GM21381 (cell line): Measurements from ENCODE around the gene CAPG.
"Not testable (repeated sequence)": the region's sequence is repeated elsewhere in the genome, so short reads cannot be mapped to it uniquely, and the experiment has no call there.

Source experiments
- ATAC-seq: cut with Tn5 transposase; IDR thresholded peaks from one replicate; pipeline ENCODE4 v1.9.1; 2021; ENCODE audit warnings: mild to moderate bottlenecking, moderate library complexity; ENCODE audit not compliant: unreplicated experiment

The CAPG gene

DNA sequence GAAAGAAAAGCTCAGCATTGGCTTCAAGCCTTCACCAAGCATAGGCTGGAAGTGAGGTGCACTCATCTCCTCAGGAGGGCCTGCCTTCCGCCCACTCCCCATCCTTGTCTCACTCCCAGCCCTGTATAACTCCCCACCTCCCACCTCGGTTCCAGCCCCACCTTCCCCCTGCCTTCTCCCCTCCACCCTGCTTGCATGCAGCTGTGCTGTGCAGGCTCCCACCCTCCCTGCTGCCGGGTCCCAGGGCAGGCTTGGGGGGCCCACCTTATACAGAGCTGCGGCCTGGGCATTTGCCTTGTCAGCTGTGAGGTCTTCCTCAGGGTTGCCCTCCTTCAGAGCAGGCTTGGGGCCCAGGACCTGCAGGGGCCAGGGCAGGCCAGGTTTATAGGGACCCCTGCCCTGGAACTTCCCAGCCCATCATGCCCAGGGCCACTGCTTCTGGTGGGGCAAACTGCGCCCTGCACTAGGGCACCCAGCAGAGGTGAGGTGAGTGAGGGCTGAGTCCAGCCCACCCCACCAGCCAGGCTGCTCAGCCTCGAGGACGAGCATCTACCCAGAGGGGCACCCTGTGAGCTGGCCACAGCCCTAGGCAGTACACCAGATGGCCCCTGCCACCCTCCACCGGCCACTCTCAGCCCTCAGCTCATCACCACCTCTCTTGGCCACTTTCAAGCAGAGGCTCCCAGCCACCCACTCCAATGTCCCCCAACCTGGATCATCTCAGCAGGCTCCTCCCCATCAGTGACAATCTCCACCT is 11.6 kb downstream of the CAPG start:
- ATAC-seq = no peak

GRCh38 chr2:85397925-85398331 is 12.2 kb downstream of the CAPG start:
- ATAC-seq = no peak

DNA sequence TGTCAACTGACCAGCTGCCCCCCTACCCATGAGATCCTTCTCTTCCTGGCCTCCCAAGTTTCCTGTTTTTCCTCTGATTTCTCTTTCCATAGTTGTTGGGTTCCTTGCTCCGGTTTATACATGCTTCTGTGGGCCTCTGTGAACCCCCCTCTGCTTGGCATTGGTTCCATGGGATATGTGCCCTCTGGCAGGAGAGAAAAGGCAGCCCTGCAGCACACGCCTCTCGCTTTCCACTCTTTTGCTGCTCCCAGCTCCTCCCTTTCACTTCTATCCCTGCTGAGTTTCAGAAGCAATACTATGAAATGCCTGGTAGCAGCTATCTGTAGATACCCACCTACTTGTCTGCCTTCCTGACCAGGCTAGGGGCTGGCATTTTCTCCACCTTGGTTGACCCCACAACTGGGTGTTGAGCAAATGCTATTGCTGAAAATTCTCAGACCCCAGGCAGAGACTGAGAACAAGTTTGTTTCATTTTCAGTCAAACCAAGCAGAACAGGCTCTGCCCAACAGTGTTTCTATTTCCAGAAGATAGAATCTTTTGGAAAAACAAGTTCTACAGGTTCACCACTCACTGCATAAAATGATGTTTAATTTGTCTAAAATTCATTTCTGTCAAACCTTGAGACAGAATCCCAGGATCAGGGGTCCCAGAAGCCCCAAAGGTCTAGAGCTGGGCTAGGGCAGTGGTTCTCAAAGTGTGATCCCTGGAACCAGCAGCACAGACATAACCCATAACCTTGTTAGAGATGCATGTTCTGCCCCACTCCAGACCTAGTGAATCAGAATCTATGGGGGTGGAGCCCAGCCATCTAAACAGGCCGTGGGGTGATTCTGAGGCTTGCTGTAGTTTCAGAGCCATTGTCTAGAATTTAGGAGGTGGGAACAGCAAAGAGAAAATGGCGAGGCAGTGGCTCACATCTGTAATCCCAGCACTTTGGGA is 13.4 kb downstream of the CAPG start:
- no peak for ATAC-seq

DNA sequence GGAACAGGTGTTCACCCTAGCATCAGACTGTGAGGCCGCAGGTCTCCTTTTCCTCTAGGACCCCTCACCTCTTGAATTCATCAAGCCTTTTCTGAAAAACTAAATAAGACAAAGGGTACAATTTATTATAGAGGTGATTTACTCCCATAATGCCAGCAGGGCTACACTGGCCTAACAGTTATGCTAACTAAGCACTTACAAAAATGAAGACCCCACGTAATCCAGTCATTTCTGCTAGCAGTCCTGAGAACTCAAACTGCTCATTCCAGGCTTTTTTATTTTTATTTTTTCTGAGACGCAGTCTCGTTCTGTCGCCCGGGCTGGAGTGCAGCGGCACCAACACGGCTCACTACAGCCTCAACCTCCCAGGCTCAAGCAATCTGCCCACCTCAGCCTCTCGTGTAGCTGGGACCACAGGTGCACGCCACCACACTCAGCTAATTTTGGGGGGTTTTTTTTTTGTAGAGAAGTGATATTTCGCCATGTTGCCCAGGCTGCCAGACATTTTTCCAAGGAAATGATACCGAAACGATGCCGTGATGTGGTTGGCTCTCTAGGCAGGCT is 14.2 kb downstream of the CAPG start:
- ATAC-seq = no peak

DNA sequence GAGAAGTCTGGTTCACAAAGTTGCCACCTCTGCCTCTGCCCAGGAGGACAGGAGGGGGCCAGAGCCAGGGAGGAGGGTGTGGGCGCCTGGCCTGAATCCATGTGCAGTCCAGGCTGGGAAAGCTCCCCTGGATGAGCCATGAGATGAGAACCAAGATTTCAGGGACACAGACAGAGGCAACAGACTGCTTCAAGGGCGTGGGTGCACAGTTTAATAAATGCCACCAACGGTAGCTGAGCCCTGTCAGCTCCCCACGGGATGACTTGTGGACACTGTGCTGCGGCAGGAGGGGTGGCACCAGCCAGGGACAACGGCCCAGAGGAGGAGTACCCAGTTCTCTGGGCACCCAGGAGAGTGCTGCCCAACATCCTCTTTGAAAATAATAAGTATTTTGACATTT is 15.2 kb downstream of the CAPG start:
- no peak for ATAC-seq

GRCh38 chr2:85394261-85394681 is 15.9 kb downstream of the CAPG start:
- ATAC-seq = no peak

GRCh38 chr2:85393836-85394235 is 16.3 kb downstream of the CAPG start:
- no peak for ATAC-seq

GRCh38 chr2:85390941-85391669 is 19.1 kb downstream of the CAPG start:
- ATAC-seq = no peak

DNA sequence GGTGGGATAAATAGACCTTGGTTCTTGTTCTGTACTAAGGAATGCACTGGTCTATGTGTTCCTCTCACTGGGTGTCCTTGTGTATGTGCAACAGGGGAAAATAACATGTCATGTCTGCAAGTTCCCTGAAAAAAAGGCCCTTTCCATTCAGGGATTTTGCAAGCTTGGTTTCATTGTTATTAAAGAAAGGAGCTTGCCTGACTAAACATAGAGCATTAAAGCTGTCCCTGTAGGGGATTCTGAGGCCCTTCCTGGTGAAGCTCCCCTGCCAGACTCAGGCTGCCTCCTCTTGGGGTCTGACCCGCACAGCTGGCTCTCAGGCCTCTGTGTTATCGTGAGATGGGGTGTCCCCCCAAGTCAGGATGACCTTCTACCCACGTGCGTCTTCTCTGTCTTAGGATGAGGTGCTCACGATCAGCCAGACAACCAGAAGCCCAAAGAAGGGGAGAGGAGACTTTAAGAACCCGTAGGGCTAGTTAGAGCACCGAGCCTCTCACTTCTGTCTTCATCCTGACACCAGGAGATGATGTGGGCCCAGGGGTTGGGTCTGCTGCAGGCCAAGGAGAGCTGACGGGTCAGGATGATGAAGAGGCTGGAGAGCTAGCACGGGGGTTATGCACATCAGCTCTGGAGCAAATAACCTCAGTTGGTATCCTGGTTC is 21.2 kb downstream of the CAPG start:
- no peak for ATAC-seq

DNA sequence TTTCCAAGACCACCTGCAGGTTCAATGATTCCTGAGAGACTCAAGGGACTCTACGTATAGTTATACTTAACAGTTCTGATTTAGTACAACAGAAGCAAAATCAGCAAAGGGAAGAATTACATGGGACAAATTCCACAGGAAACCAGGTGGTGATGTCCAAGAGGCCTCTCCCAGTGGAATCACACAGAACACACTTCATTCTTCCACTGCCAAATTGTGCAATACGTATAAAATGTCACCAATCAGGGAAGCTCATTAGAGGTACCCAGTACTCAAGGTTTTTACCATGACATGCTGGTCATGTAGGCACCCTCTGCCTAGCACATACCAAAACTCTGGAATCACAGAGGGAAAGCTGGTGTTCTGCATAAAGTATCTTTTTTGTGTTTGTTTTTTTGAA is 22.4 kb downstream of the CAPG start:
- no peak for ATAC-seq

DNA sequence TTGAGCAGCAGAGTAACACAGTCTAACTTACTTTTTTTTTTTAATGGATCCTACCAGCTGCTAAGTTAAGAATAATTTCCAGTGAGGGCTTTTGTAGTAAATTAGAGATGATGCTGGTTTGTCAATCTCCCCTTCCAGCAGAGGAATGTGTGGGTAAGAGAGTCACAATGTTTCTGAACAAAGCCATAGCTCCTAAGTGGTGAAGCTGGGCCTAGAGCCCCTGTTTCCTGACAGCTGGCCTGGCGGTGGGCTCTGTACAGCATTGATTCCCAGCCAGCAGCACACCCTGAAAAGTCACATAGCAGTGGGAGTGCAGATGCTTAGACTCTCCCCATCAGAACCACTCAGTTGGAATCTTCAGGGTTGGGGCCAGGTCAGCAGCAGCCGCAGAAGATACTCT is 24.4 kb downstream of the CAPG start:
- no peak for ATAC-seq

- ATAC-seq = no peak
These were observed 26.3 kb downstream of the CAPG start for GRCh38 chr2:85383850-85384249.

DNA sequence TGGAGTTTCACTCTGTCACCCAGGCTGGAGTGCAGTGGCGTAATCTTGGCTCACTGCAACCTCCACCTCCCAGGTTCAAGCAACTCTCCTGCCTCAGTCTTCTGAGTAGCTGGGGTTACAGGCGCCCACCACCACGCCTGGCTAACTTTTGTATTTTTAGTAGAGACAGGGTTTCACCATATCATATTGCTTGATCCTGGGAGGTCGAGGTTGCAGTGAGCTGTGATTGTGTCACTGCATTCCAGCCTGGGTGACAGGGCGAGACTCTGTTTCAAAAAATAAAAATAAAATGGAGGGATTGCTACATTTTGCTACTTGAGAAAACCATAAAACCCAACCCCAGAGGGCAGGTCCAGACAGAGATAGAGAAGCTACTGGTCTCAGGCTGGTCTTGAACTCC is 27.0 kb downstream of the CAPG start:
- not testable (repeated sequence) for ATAC-seq

GRCh38 chr2:85380048-85380447 is 30.1 kb downstream of the CAPG start:
- ATAC-seq = no peak

DNA sequence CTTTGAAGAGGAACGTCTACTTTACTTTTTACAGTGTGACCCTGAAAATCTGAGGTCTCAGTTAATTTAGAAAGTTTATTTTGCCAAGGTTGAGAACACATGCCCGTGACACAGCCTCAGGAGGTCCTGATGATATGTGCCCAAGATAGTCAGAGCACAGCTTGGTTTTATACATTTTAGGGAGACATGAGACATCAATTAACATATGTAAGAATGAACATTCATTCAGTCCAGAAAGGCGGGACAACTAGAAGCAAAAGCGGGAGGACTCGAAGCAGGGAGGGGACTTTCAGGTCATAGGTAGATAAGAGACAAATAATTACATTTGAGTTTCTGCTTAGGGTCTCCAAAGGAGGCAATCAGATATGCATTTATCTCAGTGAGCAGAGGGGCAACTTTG is 31.9 kb downstream of the CAPG start:
- no peak for ATAC-seq

- no peak for ATAC-seq
These were observed 33.1 kb downstream of the CAPG start for GRCh38 chr2:85377083-85377482.

- ATAC-seq = no peak
These were observed 33.7 kb downstream of the CAPG start for GRCh38 chr2:85376291-85377065.

DNA sequence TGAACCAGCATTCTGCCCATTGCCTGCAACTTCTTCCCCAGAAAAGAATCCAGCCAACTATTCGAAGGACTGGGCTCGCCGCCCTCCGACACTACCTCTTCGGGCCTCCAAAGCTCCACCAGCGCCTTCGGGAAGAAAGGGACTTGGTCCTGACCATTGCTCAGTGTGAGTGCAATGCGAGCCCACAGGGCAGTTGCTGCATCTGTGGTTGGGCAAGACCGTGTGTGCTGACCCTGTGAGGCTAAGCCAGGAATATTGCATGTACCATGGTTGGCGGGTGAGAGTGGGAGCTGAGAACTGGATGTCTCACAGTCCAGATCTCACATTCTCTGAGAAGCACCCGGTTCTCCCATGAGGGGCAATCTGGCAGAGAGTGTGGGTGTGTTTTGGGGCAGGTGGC is 39.1 kb downstream of the CAPG start:
- no peak for ATAC-seq

- ATAC-seq = no peak
These were observed 40.7 kb downstream of the CAPG start for GRCh38 chr2:85369500-85369899.

DNA sequence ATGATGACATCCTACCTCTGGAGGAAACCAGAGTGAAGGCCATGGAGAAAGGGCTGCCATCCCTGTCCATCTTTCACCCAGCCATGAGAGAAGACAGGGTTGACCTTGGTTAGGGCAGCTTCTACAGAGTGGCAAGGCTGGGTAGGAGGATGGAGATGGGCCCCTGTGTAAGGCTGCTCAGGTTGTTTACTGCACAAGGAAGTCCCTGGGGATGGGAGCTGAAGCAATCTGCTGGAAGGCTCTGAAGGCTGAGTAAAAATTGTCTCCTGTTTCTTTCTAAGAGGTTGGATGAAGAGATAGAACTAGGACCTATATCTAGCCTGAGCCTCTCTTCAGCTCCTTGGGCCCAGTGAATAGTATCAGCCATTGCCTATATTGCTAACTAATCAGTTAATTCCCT is 41.2 kb downstream of the CAPG start:
- ATAC-seq = no peak
